Liver (tissue), 9 donors: ENCODE data around the gene TTLL4. TPM values are rescaled to one million over a fixed set of nuclear protein-coding genes. Genes with fewer than 3 reads are reported as not detected.

Experiments
- DNase-seq: peaks from one replicate; pipeline ENCODE4 v3.0.0-alpha.2; 2017; ENCODE audit warnings: low spot score
- H3K27ac ChIP-seq, 2 donors: one replicate each; pipeline ENCODE4 v1.7.0; 2013; ENCODE audit warnings: inconsistent platforms in 2 of 2, low read length in 2 of 2, control low read depth in 1 of 2, low read depth in 1 of 2, mild to moderate bottlenecking in 1 of 2
- H3K27me3 ChIP-seq, 4 donors: one replicate each; pipeline versions ENCODE4 v1.6.1 to v1.7.0; 2013; ENCODE audit warnings: low read length in 3 of 4, inconsistent platforms in 1 of 4, mild to moderate bottlenecking in 1 of 4, moderate library complexity in 1 of 4; ENCODE audit not compliant: control insufficient read depth in 4 of 4, insufficient read depth in 4 of 4
- H3K36me3 ChIP-seq, 4 donors: one replicate each; pipeline versions ENCODE4 v1.6.1 to v1.7.0; 2013; ENCODE audit warnings: low read length in 3 of 4, mild to moderate bottlenecking in 3 of 4, low read depth in 1 of 4, moderate library complexity in 1 of 4; ENCODE audit not compliant: control insufficient read depth in 4 of 4, insufficient read depth in 3 of 4
- H3K4me1 ChIP-seq, 4 donors: one replicate each; pipeline versions ENCODE4 v1.6.1 to v1.7.0; 2013; ENCODE audit warnings: low read length in 3 of 4, mild to moderate bottlenecking in 3 of 4, moderate library complexity in 1 of 4; ENCODE audit not compliant: control insufficient read depth in 4 of 4, insufficient read depth in 4 of 4
- H3K4me3 ChIP-seq, 3 donors: one replicate each; pipeline versions ENCODE4 v1.6.1 to v1.7.0; 2013; ENCODE audit warnings: low read length in 3 of 3, control low read depth in 1 of 3, low read depth in 1 of 3, mild to moderate bottlenecking in 1 of 3
- H3K9ac ChIP-seq, 2 donors: one replicate each; pipeline ENCODE4 v1.7.0; 2013; ENCODE audit warnings: low read length in 2 of 2, mild to moderate bottlenecking in 2 of 2, moderate library complexity in 2 of 2, control low read depth in 1 of 2, low read depth in 1 of 2
- H3K9me3 ChIP-seq, 4 donors: one replicate each; pipeline versions ENCODE4 v1.6.1 to v1.7.0; 2013; ENCODE audit warnings: low read length in 3 of 4; ENCODE audit not compliant: control insufficient read depth in 4 of 4
- EGR1 ChIP-seq, 2 donors: IDR thresholded peaks; 2 replicates each; pipeline ENCODE4 v1.6.1; 2016 to 2018; ENCODE audit warnings: antibody characterized with exemption in 2 of 2, low read depth in 2 of 2
- FOXA1 ChIP-seq: IDR thresholded peaks from 2 replicates; pipeline ENCODE4 v1.6.1; 2016; ENCODE audit warnings: antibody characterized with exemption
- FOXA2 ChIP-seq: IDR thresholded peaks from 2 replicates; pipeline ENCODE4 v1.6.1; 2016; ENCODE audit warnings: antibody characterized with exemption
- GABPA ChIP-seq, 2 donors: IDR thresholded peaks in 1 of 2; conservative IDR thresholded peaks in 1 of 2; 2 replicates each; pipeline ENCODE4 v1.6.1; 2016; ENCODE audit warnings: antibody characterized with exemption in 2 of 2, mild to moderate bottlenecking in 1 of 2, moderate library complexity in 1 of 2
- HNF4A ChIP-seq, 2 donors: conservative IDR thresholded peaks; 2 replicates each; pipeline ENCODE4 v1.6.1; 2016; ENCODE audit warnings: antibody characterized with exemption in 2 of 2, mild to moderate bottlenecking in 2 of 2
- HNF4G ChIP-seq: IDR thresholded peaks from 2 replicates; pipeline ENCODE4 v1.6.1; 2016; ENCODE audit warnings: antibody characterized with exemption
- JUND ChIP-seq, 2 donors: IDR thresholded peaks; 2 replicates each; pipeline ENCODE4 v1.6.1; 2016; ENCODE audit warnings: antibody characterized with exemption in 2 of 2
- RAD21 ChIP-seq, 2 donors: IDR thresholded peaks; 2 replicates each; pipeline ENCODE4 v1.6.1; 2016; ENCODE audit warnings: antibody characterized with exemption in 2 of 2, mild to moderate bottlenecking in 2 of 2
- RXRA ChIP-seq, 2 donors: IDR thresholded peaks; 2 replicates each; pipeline ENCODE4 v1.6.1; 2017 to 2018; ENCODE audit warnings: antibody characterized with exemption in 2 of 2, mild to moderate bottlenecking in 1 of 2
- SP1 ChIP-seq: IDR thresholded peaks from 2 replicates; pipeline ENCODE4 v1.6.1; 2018; ENCODE audit warnings: antibody characterized with exemption, mild to moderate bottlenecking
- YY1 ChIP-seq: IDR thresholded peaks from 2 replicates; pipeline ENCODE4 v1.6.1; 2016; ENCODE audit warnings: antibody characterized with exemption, mild to moderate bottlenecking
- WGBS: extraction: QIAGEN DNeasy Blood & Tissue Kit; methylation state at CpG from one replicate; pipeline ENCODE4 v1.1.7; 2013; 5-methylcytosine and 5-hydroxymethylcytosine counted together
- polyA plus RNA-seq, 2 donors: library from polyadenylated mRNA; stranded (reverse) in 1 of 2; unstranded in 1 of 2; fragments of 200-250 nt in 1 of 2; fragments of >200 nt in 1 of 2; fragmentation: Nextera tagmentation in 1 of 2; extraction: Ambion mirVana in 1 of 2; gene quantifications; one replicate each; pipeline versions ENCODE4 v1.2.1 to v1.2.3, GENCODE V29; 2013 to 2015
- total RNA-seq, 2 donors: library from RNA; depleted of rRNA; stranded (reverse); fragments of >200 nt; gene quantifications; one replicate each; pipeline ENCODE4 v1.2.3, GENCODE V29; 2014
- TF ChIP-seq, protein P1 (sequence below): IDR thresholded peaks from 2 replicates; pipeline ENCODE4 v1.6.1; 2016; ENCODE audit warnings: antibody characterized with exemption
- TF ChIP-seq, protein P2 (sequence below): IDR thresholded peaks from 2 replicates; pipeline ENCODE4 v1.6.1; 2016; ENCODE audit warnings: antibody characterized with exemption
- TF ChIP-seq, protein P3 (sequence below): IDR thresholded peaks from 2 replicates; pipeline ENCODE4 v1.6.1; 2016; ENCODE audit warnings: antibody characterized with exemption, mild to moderate bottlenecking
- TF ChIP-seq, protein P4 (sequence below): IDR thresholded peaks from 2 replicates; pipeline ENCODE4 v1.6.1; 2016; ENCODE audit warnings: antibody characterized with exemption
- TF ChIP-seq, protein P5 (sequence below): fragments of 150-350 bp; IDR thresholded peaks from 2 replicates; pipeline ENCODE4 v1.5.1; 2017; ENCODE audit warnings: improper control_type of control experiment, low read depth, low read length; ENCODE audit not compliant: missing input control
- donor health status: healthy.
- donor health status: healthy.
- donor health status: healthy.
- donor health status: healthy.
- donor health status: healthy.

TTLL4 gene
- total and polyA plus RNA-seq, 4 donors: 5.7 to 14.0 (median 6.6) TPM

- Histone ChIP-seq H3K27me3 (no peaks in the 10 kb centered on the region), H3K27ac (no peak overlapping the region), H3K9ac (no peak overlapping the region), H3K4me3 (no peak overlapping the region), H3K4me1 (peaks cover 0 to 2% (median 0%) of the 10 kb centered on the region in 4 donors), H3K9me3 (no peaks in the 10 kb centered on the region), H3K36me3 (peaks cover 2 to 34% (median 19%) of the 10 kb centered on the region in 4 donors)
- TF ChIP-seq RAD21 (IDR thresholded peaks at IDR 0.05): no peak
- DNase-seq: no peak
Observed at GRCh38 chr2:218691234-218691633, 19.4 kb upstream of the TTLL4 start.

DNA sequence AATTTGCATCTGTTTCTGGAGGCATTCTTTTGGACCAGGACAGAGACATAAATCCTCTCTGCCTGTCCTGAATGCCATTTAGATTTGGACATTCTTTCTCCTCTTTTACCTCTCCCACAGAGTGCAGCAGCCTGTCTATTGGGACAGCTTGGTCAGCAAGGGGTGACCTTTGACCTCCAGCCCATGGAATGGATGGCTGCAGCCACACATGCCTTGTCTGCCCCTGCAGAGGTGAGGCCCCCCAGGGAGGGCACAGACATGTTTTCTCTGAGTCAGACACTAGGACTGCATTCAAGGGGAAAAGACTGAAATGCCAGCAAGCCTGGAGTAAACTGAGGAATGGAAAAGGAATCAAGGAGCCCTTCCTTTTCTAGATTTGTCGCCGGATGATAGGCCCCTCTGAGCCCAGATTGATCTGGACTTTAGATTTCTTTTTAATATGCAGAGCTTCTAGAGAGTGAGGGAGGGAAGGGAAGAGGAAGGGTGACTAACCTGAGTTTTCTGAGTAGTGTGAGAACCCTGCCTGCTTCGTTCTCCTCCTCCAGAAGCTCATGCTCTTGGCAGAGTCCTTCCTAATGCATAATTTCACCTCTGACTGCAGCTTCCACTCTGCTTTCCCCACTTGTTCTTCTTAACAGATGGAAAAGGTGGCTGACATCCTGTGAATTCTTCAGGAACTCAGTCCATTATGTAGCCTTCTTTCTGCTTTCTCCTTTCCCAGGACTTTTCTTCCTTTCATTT is 16.1 kb upstream of the TTLL4 start:
- H3K27ac ChIP-seq: no peak overlapping the region
- TF ChIP-seq GABPA (IDR thresholded peaks at IDR 0.05 in 1 of 2, conservative IDR thresholded peaks at IDR 0.05 in 1 of 2) (no peak), HNF4G (no peak)
- no peaks in the 10 kb centered on the region for H3K4me1 ChIP-seq
- no peak overlapping the region for H3K9ac ChIP-seq
- no peaks in the 10 kb centered on the region for H3K27me3 ChIP-seq
- no peak overlapping the region for H3K4me3 ChIP-seq
- peaks cover 2 to 54% (median 19%) of the 10 kb centered on the region in 4 donors for H3K36me3 ChIP-seq
- 98% methylated on average over 3 of the region's 3 CpGs for WGBS
- no peaks in the 10 kb centered on the region for H3K9me3 ChIP-seq
- DNase-seq: no peak

GRCh38 chr2:218698885-218699284 is 11.8 kb upstream of the TTLL4 start:
- H3K9me3 ChIP-seq: no peaks in the 10 kb centered on the region
- no peaks in the 10 kb centered on the region for H3K4me1 ChIP-seq
- TF ChIP-seq HNF4G (no peak), FOXA1 (no peak), RXRA (IDR thresholded peaks at IDR 0.05) (no peak), EGR1 (IDR thresholded peaks at IDR 0.05; ENCODE audit: low read depth in 2 of 2) (no peak), YY1 (no peak), JUND (IDR thresholded peaks at IDR 0.05) (no peak), RAD21 (IDR thresholded peaks at IDR 0.05) (no peak), HNF4A (conservative IDR thresholded peaks at IDR 0.05) (no peak), FOXA2 (no peak), SP1 (no peak)
- TF ChIP-seq, protein P1, sequence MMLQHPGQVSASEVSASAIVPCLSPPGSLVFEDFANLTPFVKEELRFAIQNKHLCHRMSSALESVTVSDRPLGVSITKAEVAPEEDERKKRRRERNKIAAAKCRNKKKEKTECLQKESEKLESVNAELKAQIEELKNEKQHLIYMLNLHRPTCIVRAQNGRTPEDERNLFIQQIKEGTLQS: no peak
- TF ChIP-seq, protein P2, sequence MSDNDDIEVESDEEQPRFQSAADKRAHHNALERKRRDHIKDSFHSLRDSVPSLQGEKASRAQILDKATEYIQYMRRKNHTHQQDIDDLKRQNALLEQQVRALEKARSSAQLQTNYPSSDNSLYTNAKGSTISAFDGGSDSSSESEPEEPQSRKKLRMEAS: no peak
- TF ChIP-seq, protein P3, sequence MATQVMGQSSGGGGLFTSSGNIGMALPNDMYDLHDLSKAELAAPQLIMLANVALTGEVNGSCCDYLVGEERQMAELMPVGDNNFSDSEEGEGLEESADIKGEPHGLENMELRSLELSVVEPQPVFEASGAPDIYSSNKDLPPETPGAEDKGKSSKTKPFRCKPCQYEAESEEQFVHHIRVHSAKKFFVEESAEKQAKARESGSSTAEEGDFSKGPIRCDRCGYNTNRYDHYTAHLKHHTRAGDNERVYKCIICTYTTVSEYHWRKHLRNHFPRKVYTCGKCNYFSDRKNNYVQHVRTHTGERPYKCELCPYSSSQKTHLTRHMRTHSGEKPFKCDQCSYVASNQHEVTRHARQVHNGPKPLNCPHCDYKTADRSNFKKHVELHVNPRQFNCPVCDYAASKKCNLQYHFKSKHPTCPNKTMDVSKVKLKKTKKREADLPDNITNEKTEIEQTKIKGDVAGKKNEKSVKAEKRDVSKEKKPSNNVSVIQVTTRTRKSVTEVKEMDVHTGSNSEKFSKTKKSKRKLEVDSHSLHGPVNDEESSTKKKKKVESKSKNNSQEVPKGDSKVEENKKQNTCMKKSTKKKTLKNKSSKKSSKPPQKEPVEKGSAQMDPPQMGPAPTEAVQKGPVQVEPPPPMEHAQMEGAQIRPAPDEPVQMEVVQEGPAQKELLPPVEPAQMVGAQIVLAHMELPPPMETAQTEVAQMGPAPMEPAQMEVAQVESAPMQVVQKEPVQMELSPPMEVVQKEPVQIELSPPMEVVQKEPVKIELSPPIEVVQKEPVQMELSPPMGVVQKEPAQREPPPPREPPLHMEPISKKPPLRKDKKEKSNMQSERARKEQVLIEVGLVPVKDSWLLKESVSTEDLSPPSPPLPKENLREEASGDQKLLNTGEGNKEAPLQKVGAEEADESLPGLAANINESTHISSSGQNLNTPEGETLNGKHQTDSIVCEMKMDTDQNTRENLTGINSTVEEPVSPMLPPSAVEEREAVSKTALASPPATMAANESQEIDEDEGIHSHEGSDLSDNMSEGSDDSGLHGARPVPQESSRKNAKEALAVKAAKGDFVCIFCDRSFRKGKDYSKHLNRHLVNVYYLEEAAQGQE: no peak
- TF ChIP-seq, protein P4, sequence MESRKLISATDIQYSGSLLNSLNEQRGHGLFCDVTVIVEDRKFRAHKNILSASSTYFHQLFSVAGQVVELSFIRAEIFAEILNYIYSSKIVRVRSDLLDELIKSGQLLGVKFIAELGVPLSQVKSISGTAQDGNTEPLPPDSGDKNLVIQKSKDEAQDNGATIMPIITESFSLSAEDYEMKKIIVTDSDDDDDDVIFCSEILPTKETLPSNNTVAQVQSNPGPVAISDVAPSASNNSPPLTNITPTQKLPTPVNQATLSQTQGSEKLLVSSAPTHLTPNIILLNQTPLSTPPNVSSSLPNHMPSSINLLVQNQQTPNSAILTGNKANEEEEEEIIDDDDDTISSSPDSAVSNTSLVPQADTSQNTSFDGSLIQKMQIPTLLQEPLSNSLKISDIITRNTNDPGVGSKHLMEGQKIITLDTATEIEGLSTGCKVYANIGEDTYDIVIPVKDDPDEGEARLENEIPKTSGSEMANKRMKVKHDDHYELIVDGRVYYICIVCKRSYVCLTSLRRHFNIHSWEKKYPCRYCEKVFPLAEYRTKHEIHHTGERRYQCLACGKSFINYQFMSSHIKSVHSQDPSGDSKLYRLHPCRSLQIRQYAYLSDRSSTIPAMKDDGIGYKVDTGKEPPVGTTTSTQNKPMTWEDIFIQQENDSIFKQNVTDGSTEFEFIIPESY: no peak
- TF ChIP-seq, protein P5, sequence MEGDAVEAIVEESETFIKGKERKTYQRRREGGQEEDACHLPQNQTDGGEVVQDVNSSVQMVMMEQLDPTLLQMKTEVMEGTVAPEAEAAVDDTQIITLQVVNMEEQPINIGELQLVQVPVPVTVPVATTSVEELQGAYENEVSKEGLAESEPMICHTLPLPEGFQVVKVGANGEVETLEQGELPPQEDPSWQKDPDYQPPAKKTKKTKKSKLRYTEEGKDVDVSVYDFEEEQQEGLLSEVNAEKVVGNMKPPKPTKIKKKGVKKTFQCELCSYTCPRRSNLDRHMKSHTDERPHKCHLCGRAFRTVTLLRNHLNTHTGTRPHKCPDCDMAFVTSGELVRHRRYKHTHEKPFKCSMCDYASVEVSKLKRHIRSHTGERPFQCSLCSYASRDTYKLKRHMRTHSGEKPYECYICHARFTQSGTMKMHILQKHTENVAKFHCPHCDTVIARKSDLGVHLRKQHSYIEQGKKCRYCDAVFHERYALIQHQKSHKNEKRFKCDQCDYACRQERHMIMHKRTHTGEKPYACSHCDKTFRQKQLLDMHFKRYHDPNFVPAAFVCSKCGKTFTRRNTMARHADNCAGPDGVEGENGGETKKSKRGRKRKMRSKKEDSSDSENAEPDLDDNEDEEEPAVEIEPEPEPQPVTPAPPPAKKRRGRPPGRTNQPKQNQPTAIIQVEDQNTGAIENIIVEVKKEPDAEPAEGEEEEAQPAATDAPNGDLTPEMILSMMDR: no peak
- no peak overlapping the region for H3K4me3 ChIP-seq
- DNase-seq: no peak
- no peaks in the 10 kb centered on the region for H3K27me3 ChIP-seq
- 96% methylated on average over 8 of the region's 8 CpGs for WGBS
- peaks cover 2 to 41% (median 5%) of the 10 kb centered on the region in 4 donors for H3K36me3 ChIP-seq
- H3K27ac ChIP-seq: no peak overlapping the region
- H3K9ac ChIP-seq: no peak overlapping the region
